Coronary artery (tissue), 2 donors: ENCODE measurements around the gene FAM120A.
A peak's percentile ranks its signal among the peaks of the same experiment; 100 is the strongest.

ENCODE experiments used
- DNase-seq: peaks from one replicate; pipeline ENCODE4 v3.0.0-alpha.2; 2017; ENCODE audit warnings: low spot score
- H3K27ac ChIP-seq, 2 donors: fragments of 200-600 bp; sonication (generic); one replicate each; pipeline ENCODE4 v1.5.1; 2016 to 2019
- H3K4me3 ChIP-seq: fragments of 200-600 bp; sonication (generic); 2 replicates; pipeline ENCODE4 v1.5.1; 2016; ENCODE audit warnings: mild to moderate bottlenecking, moderate library complexity
- CTCF ChIP-seq: fragments of 200-600 bp; sonication (generic); IDR thresholded peaks from one replicate; pipeline ENCODE4 v1.5.1; 2019; ENCODE audit warnings: antibody characterized with exemption

FAM120A gene

GRCh38 chr9:93457006-93457405 is 5.5 kb downstream of the FAM120A start:
- DNase-seq: no peak
- Histone ChIP-seq H3K27ac (no peak overlapping the region), H3K4me3 (no peak overlapping the region)
- TF ChIP-seq CTCF: no peak

DNA sequence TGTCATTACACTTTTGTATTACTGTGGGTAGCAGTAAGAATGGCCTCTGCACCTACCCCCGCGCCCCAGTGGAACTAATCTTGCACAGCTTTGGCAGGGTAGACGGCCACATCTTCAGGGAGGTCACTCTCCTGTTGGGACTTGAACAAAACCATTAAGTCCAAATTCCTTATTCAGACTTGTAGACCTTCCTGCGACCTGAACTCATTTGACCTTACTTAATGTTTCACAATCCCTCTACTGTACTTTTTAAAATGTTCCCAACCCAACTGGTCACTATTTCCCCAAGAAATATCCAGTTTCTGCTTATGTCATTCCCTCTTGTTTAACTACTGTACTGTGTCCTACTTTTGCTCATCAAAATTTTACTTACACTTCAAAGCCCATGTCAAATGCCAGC is 7.2 kb downstream of the FAM120A start:
- TF ChIP-seq CTCF: no peak
- no peak for DNase-seq
- H3K4me3 ChIP-seq: no peak overlapping the region
- no peak overlapping the region for H3K27ac ChIP-seq

GRCh38 chr9:93459432-93459847 is 8.0 kb downstream of the FAM120A start:
- no peak for DNase-seq
- no peak for TF ChIP-seq CTCF
- Histone ChIP-seq H3K27ac (no peak overlapping the region), H3K4me3 (no peak overlapping the region)

GRCh38 chr9:93460689-93461413 is 9.4 kb downstream of the FAM120A start:
- TF ChIP-seq CTCF: no peak
- Histone ChIP-seq H3K27ac (peak overlapping the region in 1 of 2 donors; percentile 1), H3K4me3 (no peak overlapping the region)
- DNase-seq: no peak

DNA sequence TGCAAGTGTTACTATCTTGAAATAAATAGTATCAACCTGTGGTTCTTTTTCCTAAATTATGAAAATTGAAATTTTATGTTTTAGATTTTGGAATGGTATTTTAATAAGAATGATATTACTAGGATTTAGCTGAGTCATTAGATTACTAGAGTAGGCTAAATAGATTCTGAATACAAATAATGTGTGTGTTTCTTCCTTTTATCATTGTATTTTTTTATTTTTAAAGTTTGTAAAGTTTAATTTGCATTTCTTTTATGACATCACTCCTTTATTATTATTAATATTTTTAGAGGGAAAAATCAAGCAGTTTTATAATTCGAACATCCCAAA is 9.9 kb downstream of the FAM120A start:
- DNase-seq: no peak
- H3K4me3 ChIP-seq: no peak overlapping the region
- no peak overlapping the region for H3K27ac ChIP-seq
- no peak for TF ChIP-seq CTCF

- no peak for TF ChIP-seq CTCF
- Histone ChIP-seq H3K27ac (no peak overlapping the region), H3K4me3 (no peak overlapping the region)
- DNase-seq: no peak
Observed at GRCh38 chr9:93461821-93462220, 10.3 kb downstream of the FAM120A start.

DNA sequence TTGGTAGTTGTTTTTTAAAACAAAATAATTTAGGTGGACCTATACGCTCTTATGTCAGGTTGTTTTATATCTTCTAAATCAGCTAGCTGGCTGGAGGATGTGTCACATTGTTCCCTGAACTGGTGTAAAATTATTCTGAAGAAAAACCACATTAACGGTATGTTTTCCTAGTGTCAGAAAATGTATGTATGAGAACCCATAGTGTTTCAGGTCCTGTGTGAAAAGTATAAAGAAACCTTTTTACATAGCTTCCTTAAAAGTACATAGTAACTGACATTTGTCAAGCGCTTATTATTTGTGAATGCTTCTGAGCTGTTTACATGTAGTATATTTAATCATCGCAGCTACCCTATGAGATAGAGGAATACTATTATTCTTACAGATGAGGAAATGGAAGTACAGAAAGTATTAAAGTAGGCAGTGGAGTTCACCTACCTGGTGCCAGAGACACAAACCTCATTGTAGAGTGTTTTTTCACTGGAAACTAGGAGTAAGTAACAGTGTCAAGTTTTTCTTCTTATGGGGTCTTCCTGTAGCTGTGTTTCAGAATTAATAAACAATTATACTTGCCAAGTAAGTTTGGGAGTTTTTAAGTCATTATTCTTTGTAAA is 12.3 kb downstream of the FAM120A start:
- no peak overlapping the region for H3K27ac ChIP-seq
- H3K4me3 ChIP-seq: no peak overlapping the region
- no peak for TF ChIP-seq CTCF
- no peak for DNase-seq
